GM18861 (cell line): Measurements from ENCODE around the gene RAD9B.
"Not testable (repeated sequence)": the region's sequence is repeated elsewhere in the genome, so short reads cannot be mapped to it uniquely, and the experiment has no call there.

Experiments
- ATAC-seq: cut with Tn5 transposase; IDR thresholded peaks from one replicate; pipeline ENCODE4 v1.9.1; 2021; ENCODE audit not compliant: unreplicated experiment

The RAD9B gene

GRCh38 chr12:110501752-110502738 is at the start of gene RAD9B, which contains the start of gene VPS29:
RAD9B (plus strand) TSS chr12:110502331; CDS start chr12:110502338, 7 bp downstream.
VPS29 (minus strand) TSS chr12:110502111; CDS start chr12:110502051, 60 bp downstream.
- ATAC-seq, result peak; percentile 86

GRCh38 chr12:110453569-110454296 is 48.4 kb upstream of the RAD9B start:
- no peak for ATAC-seq

- ATAC-seq, result no peak
Measured at GRCh38 chr12:110458756-110459155, 43.4 kb upstream of the RAD9B start.

- not testable (repeated sequence) for ATAC-seq
Measured at GRCh38 chr12:110461189-110461588, 40.9 kb upstream of the RAD9B start.

- ATAC-seq, result no peak
Measured at GRCh38 chr12:110465024-110465423, 37.1 kb upstream of the RAD9B start.

GRCh38 chr12:110465765-110466164 is 36.4 kb upstream of the RAD9B start:
- not testable (repeated sequence) for ATAC-seq

GRCh38 chr12:110466791-110467190 is 35.3 kb upstream of the RAD9B start:
- ATAC-seq, result no peak

GRCh38 chr12:110467847-110468213 is 34.3 kb upstream of the RAD9B start:
- no peak for ATAC-seq

- ATAC-seq, result peak; percentile 72
Measured at GRCh38 chr12:110468214-110469048, 33.7 kb upstream of the RAD9B start, which contains the start of the genes FAM216A and GPN3. FAM216A (plus strand) TSS chr12:110468845; CDS start chr12:110468876, 31 bp downstream. GPN3 (minus strand) TSS chr12:110468257; CDS start chr12:110468203, 54 bp downstream.

- ATAC-seq, result no peak
Measured at GRCh38 chr12:110475426-110475825, 26.7 kb upstream of the RAD9B start.

GRCh38 chr12:110498984-110499706 is 3.0 kb upstream of the RAD9B start:
- no peak for ATAC-seq

- ATAC-seq, result peak; percentile 7
Measured at GRCh38 chr12:110501399-110501751, 756 bp upstream of the RAD9B start.

- no peak for ATAC-seq
Measured at GRCh38 chr12:110503432-110503831, 1.3 kb downstream of the RAD9B start.

GRCh38 chr12:110505332-110505731 is 3.2 kb downstream of the RAD9B start:
- ATAC-seq, result no peak

- ATAC-seq, result no peak
Measured at GRCh38 chr12:110508071-110508586, 6.0 kb downstream of the RAD9B start.

- no peak for ATAC-seq
Measured at GRCh38 chr12:110513842-110514241, 11.7 kb downstream of the RAD9B start.

- no peak for ATAC-seq
Measured at GRCh38 chr12:110514363-110514762, 12.2 kb downstream of the RAD9B start.

- ATAC-seq, result no peak
Measured at GRCh38 chr12:110516995-110517394, 14.9 kb downstream of the RAD9B start.

- ATAC-seq, result not testable (repeated sequence)
Measured at GRCh38 chr12:110518014-110518413, 15.9 kb downstream of the RAD9B start.
